ENCODE measurements around the gene MYZAP. TPM values are rescaled to one million over a fixed set of nuclear protein-coding genes. Genes with fewer than 3 reads are reported as not detected.

MYZAP gene
- polyA plus RNA-seq, 1 donor (not counting 4 experiments of a cell fraction or from before 2014, with no cell fraction given): 1.8 TPM

GRCh38 chr15:57550640-57551039 lies 41.1 kb upstream of the MYZAP start:
- TF ChIP-seq EZH2 (IDR thresholded peaks at IDR 0.05; ENCODE audit: low read length) (no peak), CTCF (optimal IDR thresholded peaks at IDR 0.05 in 1 of 3, IDR thresholded peaks at IDR 0.05 in 1 of 3, conservative IDR thresholded peaks at IDR 0.05 in 1 of 3; ENCODE audit: extremely low read depth in 1 of 3, insufficient read depth in 2 of 3, low read length in 3 of 3) (no peak)
- Histone ChIP-seq H3K9ac (ENCODE audit: control insufficient read depth, extremely low read depth, insufficient read depth, low read length) (no peak overlapping the region), H2AFZ (ENCODE audit: control insufficient read depth, low read length) (no peak overlapping the region), H3K27ac (ENCODE audit: control insufficient read depth, insufficient read depth, low read length) (no peak overlapping the region), H3K79me2 (ENCODE audit: control insufficient read depth, insufficient read depth, low read length) (no peaks in the 10 kb centered on the region), H3K4me3 (ENCODE audit: control insufficient read depth in 2 of 3, extremely low read depth in 1 of 3, insufficient read depth in 2 of 3, low read depth in 1 of 3, low read length in 3 of 3) (no peak overlapping the region), H3K4me1 (ENCODE audit: control insufficient read depth, extremely low read depth, insufficient read depth, low read length) (peaks cover 35% of the 10 kb centered on the region), H3K36me3 (ENCODE audit: control insufficient read depth in 2 of 2, extremely low read depth in 1 of 2, insufficient read depth in 2 of 2, low read length in 2 of 2) (no peaks in the 10 kb centered on the region), H3K4me2 (ENCODE audit: control insufficient read depth, extremely low read depth, insufficient read depth, low read depth, low read length) (no peak overlapping the region), H3K27me3 (ENCODE audit: control insufficient read depth, extremely low read depth, insufficient read depth, low read length) (no peaks in the 10 kb centered on the region), H3K9me1 (ENCODE audit: control insufficient read depth, extremely low read depth, insufficient read depth, low read length) (no peaks in the 10 kb centered on the region), H3K9me3 (ENCODE audit: control insufficient read depth, low read depth, low read length) (no peaks in the 10 kb centered on the region), H4K20me1 (ENCODE audit: control insufficient read depth, extremely low read depth, insufficient read depth, low read length) (no peaks in the 10 kb centered on the region)
- FAIRE-seq: no peak
- no peak for DNase-seq (ENCODE audit: low read depth, low spot score)
- dilution Hi-C loops (cut with MboI; ENCODE audit: extremely low pct_ligation_motif_present, low sequenced_read_pairs): no loop called here

GRCh38 chr15:57551715-57552677 lies 39.7 kb upstream of the MYZAP start:
- H3K27me3 ChIP-seq (ENCODE audit: control insufficient read depth, extremely low read depth, insufficient read depth, low read length): no peaks in the 10 kb centered on the region
- H3K9me1 ChIP-seq (ENCODE audit: control insufficient read depth, extremely low read depth, insufficient read depth, low read length): no peaks in the 10 kb centered on the region
- H2AFZ ChIP-seq (ENCODE audit: control insufficient read depth, low read length): peak overlapping the region; percentile 42
- peak overlapping the region in 1 of 3 experiments; percentile 14 for H3K4me3 ChIP-seq (ENCODE audit: control insufficient read depth in 2 of 3, extremely low read depth in 1 of 3, insufficient read depth in 2 of 3, low read depth in 1 of 3, low read length in 3 of 3)
- no peaks in the 10 kb centered on the region for H4K20me1 ChIP-seq (ENCODE audit: control insufficient read depth, extremely low read depth, insufficient read depth, low read length)
- H3K9ac ChIP-seq (ENCODE audit: control insufficient read depth, extremely low read depth, insufficient read depth, low read length): no peak overlapping the region
- dilution Hi-C loops (cut with MboI; ENCODE audit: extremely low pct_ligation_motif_present, low sequenced_read_pairs): no loop called here
- H3K27ac ChIP-seq (ENCODE audit: control insufficient read depth, insufficient read depth, low read length): no peak overlapping the region
- DNase-seq (ENCODE audit: low read depth, low spot score) (no peak), FAIRE-seq (peak; percentile 96)
- no peaks in the 10 kb centered on the region for H3K9me3 ChIP-seq (ENCODE audit: control insufficient read depth, low read depth, low read length)
- H3K36me3 ChIP-seq (ENCODE audit: control insufficient read depth in 2 of 2, extremely low read depth in 1 of 2, insufficient read depth in 2 of 2, low read length in 2 of 2): no peaks in the 10 kb centered on the region
- no peaks in the 10 kb centered on the region for H3K79me2 ChIP-seq (ENCODE audit: control insufficient read depth, insufficient read depth, low read length)
- H3K4me1 ChIP-seq (ENCODE audit: control insufficient read depth, extremely low read depth, insufficient read depth, low read length): peaks cover 35% of the 10 kb centered on the region
- peak overlapping the region; percentile 66 for H3K4me2 ChIP-seq (ENCODE audit: control insufficient read depth, extremely low read depth, insufficient read depth, low read depth, low read length)
- TF ChIP-seq EZH2 (IDR thresholded peaks at IDR 0.05; ENCODE audit: low read length) (no peak), CTCF (optimal IDR thresholded peaks at IDR 0.05 in 1 of 3, IDR thresholded peaks at IDR 0.05 in 1 of 3, conservative IDR thresholded peaks at IDR 0.05 in 1 of 3; ENCODE audit: extremely low read depth in 1 of 3, insufficient read depth in 2 of 3, low read length in 3 of 3) (no peak)
